GM12878 (cell line): ENCODE measurements around the gene CIAO1.

Experiments used
- ATF7 ChIP-seq: fragments of 450-650 bp; IDR thresholded peaks from 2 replicates; pipeline ENCODE4 v1.6.1; 2016; ENCODE audit warnings: low read depth, mild to moderate bottlenecking
- MAX ChIP-seq: IDR thresholded peaks from 2 replicates; pipeline ENCODE4 v1.6.1; 2012; ENCODE audit warnings: low read depth, low read length, improper control_type of control experiment
- YY1 ChIP-seq: IDR thresholded peaks from 2 replicates; pipeline ENCODE4 v1.6.1; 2011; ENCODE audit warnings: low read depth, mild to moderate bottlenecking, low read length
- ZNF384 ChIP-seq: IDR thresholded peaks from 2 replicates; pipeline ENCODE4 v1.6.1; 2012; ENCODE audit warnings: low read depth, mild to moderate bottlenecking, low read length, improper control_type of control experiment, borderline replicate concordance
- TF ChIP-seq, protein P1 (sequence below): fragments of 450-650 bp; IDR thresholded peaks from 2 replicates; pipeline ENCODE4 v1.6.1; 2017; ENCODE audit warnings: mild to moderate bottlenecking, moderate library complexity

GRCh38 chr2:96264086-96264485, 1.9 kb upstream of the CIAO1 start:
- no peak for TF ChIP-seq ZNF384
- TF ChIP-seq YY1 = no peak
- TF ChIP-seq MAX = no peak
- TF ChIP-seq, protein P1, sequence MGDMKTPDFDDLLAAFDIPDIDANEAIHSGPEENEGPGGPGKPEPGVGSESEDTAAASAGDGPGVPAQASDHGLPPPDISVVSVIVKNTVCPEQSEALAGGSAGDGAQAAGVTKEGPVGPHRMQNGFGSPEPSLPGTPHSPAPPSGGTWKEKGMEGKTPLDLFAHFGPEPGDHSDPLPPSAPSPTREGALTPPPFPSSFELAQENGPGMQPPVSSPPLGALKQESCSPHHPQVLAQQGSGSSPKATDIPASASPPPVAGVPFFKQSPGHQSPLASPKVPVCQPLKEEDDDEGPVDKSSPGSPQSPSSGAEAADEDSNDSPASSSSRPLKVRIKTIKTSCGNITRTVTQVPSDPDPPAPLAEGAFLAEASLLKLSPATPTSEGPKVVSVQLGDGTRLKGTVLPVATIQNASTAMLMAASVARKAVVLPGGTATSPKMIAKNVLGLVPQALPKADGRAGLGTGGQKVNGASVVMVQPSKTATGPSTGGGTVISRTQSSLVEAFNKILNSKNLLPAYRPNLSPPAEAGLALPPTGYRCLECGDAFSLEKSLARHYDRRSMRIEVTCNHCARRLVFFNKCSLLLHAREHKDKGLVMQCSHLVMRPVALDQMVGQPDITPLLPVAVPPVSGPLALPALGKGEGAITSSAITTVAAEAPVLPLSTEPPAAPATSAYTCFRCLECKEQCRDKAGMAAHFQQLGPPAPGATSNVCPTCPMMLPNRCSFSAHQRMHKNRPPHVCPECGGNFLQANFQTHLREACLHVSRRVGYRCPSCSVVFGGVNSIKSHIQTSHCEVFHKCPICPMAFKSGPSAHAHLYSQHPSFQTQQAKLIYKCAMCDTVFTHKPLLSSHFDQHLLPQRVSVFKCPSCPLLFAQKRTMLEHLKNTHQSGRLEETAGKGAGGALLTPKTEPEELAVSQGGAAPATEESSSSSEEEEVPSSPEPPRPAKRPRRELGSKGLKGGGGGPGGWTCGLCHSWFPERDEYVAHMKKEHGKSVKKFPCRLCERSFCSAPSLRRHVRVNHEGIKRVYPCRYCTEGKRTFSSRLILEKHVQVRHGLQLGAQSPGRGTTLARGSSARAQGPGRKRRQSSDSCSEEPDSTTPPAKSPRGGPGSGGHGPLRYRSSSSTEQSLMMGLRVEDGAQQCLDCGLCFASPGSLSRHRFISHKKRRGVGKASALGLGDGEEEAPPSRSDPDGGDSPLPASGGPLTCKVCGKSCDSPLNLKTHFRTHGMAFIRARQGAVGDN = no peak
- TF ChIP-seq ATF7 = no peak
